ENCODE data around the gene BRD3OS.

GRCh38 chr9:133998915-133999595, 26.2 kb upstream of the BRD3OS start:
- TF ChIP-seq CTCF (IDR thresholded peaks at IDR 0.05; ENCODE audit: insufficient read depth, low read depth, low read length) (no peak), EZH2 (IDR thresholded peaks at IDR 0.05; ENCODE audit: insufficient read depth, low read length) (no peak)

Measured in astrocyte (in vitro differentiated cells and primary cell).